ENCODE measurements around the gene ATP13A4.

The ATP13A4 gene, protein sequence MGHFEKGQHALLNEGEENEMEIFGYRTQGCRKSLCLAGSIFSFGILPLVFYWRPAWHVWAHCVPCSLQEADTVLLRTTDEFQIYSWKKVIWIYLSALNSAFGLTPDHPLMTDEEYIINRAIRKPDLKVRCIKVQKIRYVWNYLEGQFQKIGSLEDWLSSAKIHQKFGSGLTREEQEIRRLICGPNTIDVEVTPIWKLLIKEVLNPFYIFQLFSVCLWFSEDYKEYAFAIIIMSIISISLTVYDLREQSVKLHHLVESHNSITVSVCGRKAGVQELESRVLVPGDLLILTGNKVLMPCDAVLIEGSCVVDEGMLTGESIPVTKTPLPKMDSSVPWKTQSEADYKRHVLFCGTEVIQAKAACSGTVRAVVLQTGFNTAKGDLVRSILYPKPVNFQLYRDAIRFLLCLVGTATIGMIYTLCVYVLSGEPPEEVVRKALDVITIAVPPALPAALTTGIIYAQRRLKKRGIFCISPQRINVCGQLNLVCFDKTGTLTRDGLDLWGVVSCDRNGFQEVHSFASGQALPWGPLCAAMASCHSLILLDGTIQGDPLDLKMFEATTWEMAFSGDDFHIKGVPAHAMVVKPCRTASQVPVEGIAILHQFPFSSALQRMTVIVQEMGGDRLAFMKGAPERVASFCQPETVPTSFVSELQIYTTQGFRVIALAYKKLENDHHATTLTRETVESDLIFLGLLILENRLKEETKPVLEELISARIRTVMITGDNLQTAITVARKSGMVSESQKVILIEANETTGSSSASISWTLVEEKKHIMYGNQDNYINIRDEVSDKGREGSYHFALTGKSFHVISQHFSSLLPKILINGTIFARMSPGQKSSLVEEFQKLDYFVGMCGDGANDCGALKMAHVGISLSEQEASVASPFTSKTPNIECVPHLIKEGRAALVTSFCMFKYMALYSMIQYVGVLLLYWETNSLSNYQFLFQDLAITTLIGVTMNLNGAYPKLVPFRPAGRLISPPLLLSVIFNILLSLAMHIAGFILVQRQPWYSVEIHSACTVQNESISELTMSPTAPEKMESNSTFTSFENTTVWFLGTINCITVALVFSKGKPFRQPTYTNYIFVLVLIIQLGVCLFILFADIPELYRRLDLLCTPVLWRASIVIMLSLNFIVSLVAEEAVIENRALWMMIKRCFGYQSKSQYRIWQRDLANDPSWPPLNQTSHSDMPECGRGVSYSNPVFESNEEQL
- long read RNA-seq, partial matches to known transcripts = 0 of 5 reads
- long read RNA-seq, other reads (novel, unspliced or antisense) = 5 of 5 reads

DNA sequence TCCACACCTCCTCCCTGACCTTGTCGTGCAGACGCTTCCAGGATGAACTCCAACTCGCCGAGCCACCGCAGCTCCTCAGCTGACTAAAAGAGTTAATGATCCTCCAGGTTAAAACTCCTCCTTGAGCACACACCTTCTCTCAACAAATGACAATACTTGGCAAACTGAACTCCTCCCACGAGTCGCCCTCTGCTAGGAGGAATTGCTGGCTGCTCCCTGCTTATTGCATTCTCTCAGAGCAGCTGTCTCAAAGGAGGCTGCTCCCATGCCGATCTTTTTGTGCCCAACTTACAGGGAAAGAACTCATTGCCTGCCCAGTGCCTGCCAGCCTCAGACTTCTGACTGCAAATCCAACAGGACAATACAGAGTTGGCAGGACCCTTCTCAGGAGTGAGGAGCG, at the start of gene ATP13A4:
TSS of gene ATP13A4 (minus strand) at position 85 of the 400 bp plus-strand sequence. CDS start 96 bp downstream, outside the sequence.
- H3K27ac ChIP-seq (replicated peaks) = no peak within 1 kb of the TSS
- no peak for DNase-seq (ENCODE audit: low read depth in 1 of 2, low spot score in 1 of 2)
- TF ChIP-seq POLR2AphosphoS5 (IDR thresholded peaks at IDR 0.05; ENCODE audit: low read depth) (no peak), SPI1 (IDR thresholded peaks at IDR 0.05; ENCODE audit: borderline replicate concordance, low read depth) (no peak), GABPA (IDR thresholded peaks at IDR 0.05; ENCODE audit: low read depth) (no peak), CTCF (IDR thresholded peaks at IDR 0.05; ENCODE audit: insufficient read depth, low read length) (no peak)
- TF ChIP-seq, protein P1, sequence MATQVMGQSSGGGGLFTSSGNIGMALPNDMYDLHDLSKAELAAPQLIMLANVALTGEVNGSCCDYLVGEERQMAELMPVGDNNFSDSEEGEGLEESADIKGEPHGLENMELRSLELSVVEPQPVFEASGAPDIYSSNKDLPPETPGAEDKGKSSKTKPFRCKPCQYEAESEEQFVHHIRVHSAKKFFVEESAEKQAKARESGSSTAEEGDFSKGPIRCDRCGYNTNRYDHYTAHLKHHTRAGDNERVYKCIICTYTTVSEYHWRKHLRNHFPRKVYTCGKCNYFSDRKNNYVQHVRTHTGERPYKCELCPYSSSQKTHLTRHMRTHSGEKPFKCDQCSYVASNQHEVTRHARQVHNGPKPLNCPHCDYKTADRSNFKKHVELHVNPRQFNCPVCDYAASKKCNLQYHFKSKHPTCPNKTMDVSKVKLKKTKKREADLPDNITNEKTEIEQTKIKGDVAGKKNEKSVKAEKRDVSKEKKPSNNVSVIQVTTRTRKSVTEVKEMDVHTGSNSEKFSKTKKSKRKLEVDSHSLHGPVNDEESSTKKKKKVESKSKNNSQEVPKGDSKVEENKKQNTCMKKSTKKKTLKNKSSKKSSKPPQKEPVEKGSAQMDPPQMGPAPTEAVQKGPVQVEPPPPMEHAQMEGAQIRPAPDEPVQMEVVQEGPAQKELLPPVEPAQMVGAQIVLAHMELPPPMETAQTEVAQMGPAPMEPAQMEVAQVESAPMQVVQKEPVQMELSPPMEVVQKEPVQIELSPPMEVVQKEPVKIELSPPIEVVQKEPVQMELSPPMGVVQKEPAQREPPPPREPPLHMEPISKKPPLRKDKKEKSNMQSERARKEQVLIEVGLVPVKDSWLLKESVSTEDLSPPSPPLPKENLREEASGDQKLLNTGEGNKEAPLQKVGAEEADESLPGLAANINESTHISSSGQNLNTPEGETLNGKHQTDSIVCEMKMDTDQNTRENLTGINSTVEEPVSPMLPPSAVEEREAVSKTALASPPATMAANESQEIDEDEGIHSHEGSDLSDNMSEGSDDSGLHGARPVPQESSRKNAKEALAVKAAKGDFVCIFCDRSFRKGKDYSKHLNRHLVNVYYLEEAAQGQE (IDR thresholded peaks at IDR 0.05; ENCODE audit: insufficient replicate concordance, low read depth) = no peak
- H3K4me3 ChIP-seq (replicated peaks; ENCODE audit: insufficient read depth, low read length) = no peak within 1 kb of the TSS
- no peaks in the 10 kb centered on the region for H3K27me3 ChIP-seq (ENCODE audit: insufficient read depth, poor library complexity, severe bottlenecking)

DNA sequence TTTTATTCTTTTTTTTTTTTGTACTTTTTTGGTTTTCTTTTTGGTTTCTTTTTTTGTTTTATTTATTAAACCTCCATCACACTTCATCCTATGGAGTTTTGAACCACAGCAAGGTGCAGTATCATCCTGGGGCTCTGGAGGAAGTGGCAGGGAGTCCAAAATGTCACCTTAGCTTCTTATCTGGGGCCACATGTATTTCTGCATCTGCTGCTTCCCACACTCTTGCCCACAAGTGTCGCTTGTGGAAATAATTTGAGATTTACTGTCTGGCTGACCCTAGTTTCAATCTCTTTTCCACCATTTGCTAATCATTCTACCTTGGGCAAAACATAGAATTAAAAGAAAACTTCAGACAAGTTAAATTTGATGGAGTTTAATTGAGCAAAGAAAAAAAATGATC, 44.7 kb upstream of the ATP13A4 start:
- Histone ChIP-seq H3K27ac (replicated peaks) (no peak overlapping the region), H3K27me3 (ENCODE audit: insufficient read depth, poor library complexity, severe bottlenecking) (no peaks in the 10 kb centered on the region), H3K4me3 (replicated peaks; ENCODE audit: insufficient read depth, low read length) (no peak overlapping the region)
- DNase-seq (ENCODE audit: low read depth in 1 of 2, low spot score in 1 of 2) = no peak
- TF ChIP-seq POLR2AphosphoS5 (IDR thresholded peaks at IDR 0.05; ENCODE audit: low read depth) (no peak), SPI1 (IDR thresholded peaks at IDR 0.05; ENCODE audit: borderline replicate concordance, low read depth) (no peak), CTCF (IDR thresholded peaks at IDR 0.05; ENCODE audit: insufficient read depth, low read length) (no peak), GABPA (IDR thresholded peaks at IDR 0.05; ENCODE audit: low read depth) (no peak)

GRCh38 chr3:193598202-193598601, 43.5 kb upstream of the ATP13A4 start:
- no peak overlapping the region for H3K27ac ChIP-seq (replicated peaks)
- no peak for DNase-seq (ENCODE audit: low read depth in 1 of 2, low spot score in 1 of 2)
- TF ChIP-seq, protein P1 (IDR thresholded peaks at IDR 0.05; ENCODE audit: insufficient replicate concordance, low read depth) = no peak
- TF ChIP-seq GABPA (IDR thresholded peaks at IDR 0.05; ENCODE audit: low read depth) (no peak), SPI1 (IDR thresholded peaks at IDR 0.05; ENCODE audit: borderline replicate concordance, low read depth) (no peak), CTCF (IDR thresholded peaks at IDR 0.05; ENCODE audit: insufficient read depth, low read length) (no peak), POLR2AphosphoS5 (IDR thresholded peaks at IDR 0.05; ENCODE audit: low read depth) (no peak)
- H3K27me3 ChIP-seq (ENCODE audit: insufficient read depth, poor library complexity, severe bottlenecking) = no peaks in the 10 kb centered on the region
- H3K4me3 ChIP-seq (replicated peaks; ENCODE audit: insufficient read depth, low read length) = no peak overlapping the region
